ENCODE results near the gene FANK1. TPM values are rescaled to one million over a fixed set of nuclear protein-coding genes. Genes with fewer than 3 reads are reported as not detected.

The FANK1 gene
- total and polyA plus RNA-seq, 2 donors from 2014 or later: 8.6 to 13.4 TPM

DNA sequence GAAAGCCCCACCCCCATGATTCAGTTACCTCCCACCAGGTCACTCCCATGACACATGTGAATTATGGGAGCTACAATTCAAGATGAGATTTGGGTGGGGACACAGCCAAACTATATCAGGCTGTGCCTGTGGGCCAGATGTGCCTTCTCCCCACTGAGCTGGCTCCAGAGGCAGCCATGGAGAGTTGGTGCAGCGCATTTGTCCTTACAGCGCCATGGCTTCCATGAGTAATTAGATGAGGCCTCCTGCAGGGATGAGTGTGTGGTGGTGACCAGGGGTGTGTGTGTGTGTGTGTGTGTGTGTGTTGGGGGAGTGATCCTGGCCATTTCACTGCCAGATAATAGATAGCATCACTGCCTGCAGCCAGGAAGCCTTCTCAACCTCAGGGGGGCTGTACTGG is 94.6 kb downstream of the FANK1 start:
- Histone ChIP-seq H3K9me3 (ENCODE audit: control insufficient read depth in 2 of 3, insufficient read depth in 1 of 3, low read length in 3 of 3) (no peaks in the 10 kb centered on the region), H3K4me1 (ENCODE audit: control insufficient read depth in 2 of 3, insufficient read depth in 2 of 3, low read depth in 1 of 3, low read length in 3 of 3) (no peaks in the 10 kb centered on the region), H3K9ac (ENCODE audit: low read length in 3 of 3) (no peak overlapping the region), H3K36me3 (ENCODE audit: control insufficient read depth in 2 of 3, insufficient read depth in 3 of 3, low read length in 3 of 3) (no peaks in the 10 kb centered on the region), H3K27me3 (ENCODE audit: control insufficient read depth, insufficient read depth, low read length) (no peaks in the 10 kb centered on the region), H3K4me3 (ENCODE audit: low read length in 3 of 3) (no peak overlapping the region), H3K27ac (ENCODE audit: low read depth in 2 of 2, low read length in 2 of 2) (no peak overlapping the region)
- DNase-seq: no peak
- intact Hi-C loops (cut with DNase I): no loop called here
- no peak for TF ChIP-seq CTCF (IDR thresholded peaks at IDR 0.05; ENCODE audit: borderline replicate concordance, extremely low read depth, insufficient read depth)
- no peak for FAIRE-seq

GRCh38 chr10:125991392-125991791 is 95.0 kb downstream of the FANK1 start:
- H3K4me1 ChIP-seq (ENCODE audit: control insufficient read depth in 2 of 3, insufficient read depth in 2 of 3, low read depth in 1 of 3, low read length in 3 of 3): no peaks in the 10 kb centered on the region
- no peak overlapping the region for H3K9ac ChIP-seq (ENCODE audit: low read length in 3 of 3)
- H3K9me3 ChIP-seq (ENCODE audit: control insufficient read depth in 2 of 3, insufficient read depth in 1 of 3, low read length in 3 of 3): no peaks in the 10 kb centered on the region
- H3K36me3 ChIP-seq (ENCODE audit: control insufficient read depth in 2 of 3, insufficient read depth in 3 of 3, low read length in 3 of 3): no peaks in the 10 kb centered on the region
- no peak overlapping the region for H3K4me3 ChIP-seq (ENCODE audit: low read length in 3 of 3)
- FAIRE-seq (no peak), DNase-seq (no peak)
- no peak overlapping the region for H3K27ac ChIP-seq (ENCODE audit: low read depth in 2 of 2, low read length in 2 of 2)
- no peak for TF ChIP-seq CTCF (IDR thresholded peaks at IDR 0.05; ENCODE audit: borderline replicate concordance, extremely low read depth, insufficient read depth)
- H3K27me3 ChIP-seq (ENCODE audit: control insufficient read depth, insufficient read depth, low read length): no peaks in the 10 kb centered on the region
- intact Hi-C loops (cut with DNase I): no loop called here

DNA sequence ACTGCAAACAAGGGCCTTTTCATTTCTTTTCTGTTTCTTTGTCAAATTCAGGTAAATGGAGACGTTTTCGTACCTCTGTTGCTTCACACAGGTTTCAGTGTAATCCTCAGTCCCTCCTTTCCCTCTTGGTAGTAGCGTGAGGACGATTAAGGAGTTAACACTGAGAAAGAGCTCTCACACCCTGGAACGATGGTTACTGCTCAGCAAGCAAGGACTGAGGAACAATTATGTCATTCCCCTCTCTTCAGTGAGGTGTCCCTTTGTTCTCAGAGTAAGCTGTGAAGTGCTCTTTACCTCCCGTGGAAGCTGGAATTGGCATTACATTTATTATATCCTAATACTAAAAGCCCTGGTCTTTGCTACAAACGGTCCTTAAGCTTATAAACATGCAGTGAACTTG is 95.9 kb downstream of the FANK1 start:
- no peak for TF ChIP-seq CTCF (IDR thresholded peaks at IDR 0.05; ENCODE audit: borderline replicate concordance, extremely low read depth, insufficient read depth)
- DNase-seq: no peak
- FAIRE-seq: no peak
- Histone ChIP-seq H3K4me3 (ENCODE audit: low read length in 3 of 3) (no peak overlapping the region), H3K9me3 (ENCODE audit: control insufficient read depth in 2 of 3, insufficient read depth in 1 of 3, low read length in 3 of 3) (no peaks in the 10 kb centered on the region), H3K9ac (ENCODE audit: low read length in 3 of 3) (no peak overlapping the region), H3K36me3 (ENCODE audit: control insufficient read depth in 2 of 3, insufficient read depth in 3 of 3, low read length in 3 of 3) (no peaks in the 10 kb centered on the region), H3K4me1 (ENCODE audit: control insufficient read depth in 2 of 3, insufficient read depth in 2 of 3, low read depth in 1 of 3, low read length in 3 of 3) (no peaks in the 10 kb centered on the region), H3K27ac (ENCODE audit: low read depth in 2 of 2, low read length in 2 of 2) (no peak overlapping the region), H3K27me3 (ENCODE audit: control insufficient read depth, insufficient read depth, low read length) (no peaks in the 10 kb centered on the region)
- intact Hi-C loops (cut with DNase I): no loop called here

GRCh38 chr10:125994601-125995000 is 98.2 kb downstream of the FANK1 start:
- no peak overlapping the region for H3K9ac ChIP-seq (ENCODE audit: low read length in 3 of 3)
- no peak for FAIRE-seq
- intact Hi-C loops (cut with DNase I): no loop called here
- no peak for DNase-seq
- no peaks in the 10 kb centered on the region for H3K27me3 ChIP-seq (ENCODE audit: control insufficient read depth, insufficient read depth, low read length)
- H3K36me3 ChIP-seq (ENCODE audit: control insufficient read depth in 2 of 3, insufficient read depth in 3 of 3, low read length in 3 of 3): no peaks in the 10 kb centered on the region
- no peak for TF ChIP-seq CTCF (IDR thresholded peaks at IDR 0.05; ENCODE audit: borderline replicate concordance, extremely low read depth, insufficient read depth)
- no peak overlapping the region for H3K27ac ChIP-seq (ENCODE audit: low read depth in 2 of 2, low read length in 2 of 2)
- no peaks in the 10 kb centered on the region for H3K4me1 ChIP-seq (ENCODE audit: control insufficient read depth in 2 of 3, insufficient read depth in 2 of 3, low read depth in 1 of 3, low read length in 3 of 3)
- no peak overlapping the region for H3K4me3 ChIP-seq (ENCODE audit: low read length in 3 of 3)
- H3K9me3 ChIP-seq (ENCODE audit: control insufficient read depth in 2 of 3, insufficient read depth in 1 of 3, low read length in 3 of 3): no peaks in the 10 kb centered on the region

All from kidney (tissue), 14 donors.